ENCODE measurements around the gene ATG9B.

DNA sequence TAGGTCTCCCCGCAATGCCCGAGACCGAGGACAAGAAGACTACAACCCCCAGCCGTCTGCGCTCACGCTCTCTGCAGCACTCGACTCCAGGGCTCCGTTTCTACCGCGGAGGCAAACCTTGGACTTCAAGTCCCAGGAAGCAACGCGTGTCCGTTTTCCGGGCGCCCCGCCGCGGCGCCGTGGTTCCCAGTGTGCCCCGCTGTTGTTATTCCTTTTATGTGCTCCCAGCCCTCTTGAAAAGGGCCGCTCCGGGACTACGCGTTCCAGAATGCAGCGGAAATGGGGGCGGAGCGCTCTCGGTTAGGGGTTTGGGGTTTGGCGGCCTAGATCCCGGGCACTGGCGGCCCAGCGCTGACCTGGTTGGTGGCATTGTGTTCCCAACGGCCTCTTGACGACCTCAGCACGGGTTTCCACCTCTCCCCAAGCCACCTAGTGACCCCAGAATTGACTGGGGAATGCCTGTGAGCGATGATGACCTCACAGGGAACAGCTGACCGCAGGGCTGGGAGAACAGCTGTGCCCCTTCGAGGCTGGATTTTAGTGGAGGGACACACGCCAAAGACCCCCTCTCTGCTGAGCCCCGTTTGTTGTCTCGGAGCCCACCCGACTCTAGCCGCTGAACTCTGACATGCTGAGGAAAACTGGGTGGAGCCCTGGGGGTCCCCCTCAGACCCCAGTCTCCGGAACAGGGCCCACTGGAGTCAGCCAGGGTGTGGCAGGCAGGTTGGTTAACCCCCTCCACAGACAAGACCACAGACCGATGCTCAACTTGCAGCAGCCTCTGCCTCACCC is 33.9 kb upstream of the ATG9B start:
- TF ChIP-seq TAF1 (IDR thresholded peaks at IDR 0.05; ENCODE audit: low read depth, low read length) (no peak), POLR2A (IDR thresholded peaks at IDR 0.05; ENCODE audit: low read depth, low read length) (no peak), POLR2AphosphoS5 (IDR thresholded peaks at IDR 0.05; ENCODE audit: low read depth, low read length) (no peak), SPI1 (IDR thresholded peaks at IDR 0.05; ENCODE audit: low read depth, low read length) (no peak), PAX5 (IDR thresholded peaks at IDR 0.05; ENCODE audit: insufficient read depth, low read length, severe bottlenecking) (no peak)
